GM23338 (cell line): ENCODE data around the gene ALG9. TPM values are rescaled to one million over a fixed set of nuclear protein-coding genes. Genes with fewer than 3 reads are reported as not detected.

Experiments
- ATAC-seq: fragments of 200-7000 bp; cut with Tn5 transposase; 3 replicates; pipeline ENCODE4 v1.9.1; 2020
- DNase-seq: peaks from one replicate; pipeline ENCODE4 v3.0.0-alpha.2; 2015; ENCODE audit warnings: low spot score
- H2AFZ ChIP-seq: fragments of 200-600 bp; sonication (generic); 2 replicates; pipeline ENCODE4 v1.8.0; 2016; ENCODE audit warnings: antibody characterized with exemption, mild to moderate bottlenecking, moderate library complexity
- H3F3A ChIP-seq: fragments of 200-600 bp; sonication (generic); replicated peaks from 2 replicates; pipeline ENCODE4 v1.8.0; 2017; ENCODE audit warnings: antibody characterized with exemption, mixed run types, low read depth
- H3K27ac ChIP-seq: fragments of 200-600 bp; sonication (generic); 2 replicates; pipeline ENCODE4 v1.6.1; 2016; ENCODE audit warnings: low read depth
- H3K27me3 ChIP-seq: fragments of 200-600 bp; sonication (generic); 2 replicates; pipeline ENCODE4 v1.8.0; 2016; ENCODE audit warnings: mild to moderate bottlenecking, mixed run types, moderate library complexity; ENCODE audit not compliant: insufficient read depth
- H3K36me3 ChIP-seq: fragments of 200-600 bp; sonication (generic); 2 replicates; pipeline ENCODE4 v1.8.0; 2016; ENCODE audit warnings: mild to moderate bottlenecking; ENCODE audit not compliant: insufficient read depth
- H3K4me1 ChIP-seq: fragments of 200-600 bp; sonication (generic); 2 replicates; pipeline ENCODE4 v1.8.0; 2016; ENCODE audit warnings: mild to moderate bottlenecking, moderate library complexity; ENCODE audit not compliant: insufficient read depth
- H3K4me2 ChIP-seq: fragments of 200-600 bp; sonication (generic); 2 replicates; pipeline ENCODE4 v1.7.1; 2017; ENCODE audit warnings: mixed run types
- H3K4me3 ChIP-seq: fragments of 200-600 bp; sonication (generic); 2 replicates; pipeline ENCODE4 v1.6.1; 2016; ENCODE audit warnings: mixed run types
- H3K79me2 ChIP-seq: fragments of 200-600 bp; sonication (generic); replicated peaks from 2 replicates; pipeline ENCODE4 v1.8.0; 2017; ENCODE audit warnings: mild to moderate bottlenecking; ENCODE audit not compliant: insufficient read depth
- H3K9me2 ChIP-seq: fragments of 200-600 bp; sonication (generic); 2 replicates; pipeline ENCODE4 v1.8.0; 2017; ENCODE audit not compliant: insufficient read depth
- H4K20me1 ChIP-seq: fragments of 200-600 bp; sonication (generic); replicated peaks from 2 replicates; pipeline ENCODE4 v1.8.0; 2017; ENCODE audit warnings: mild to moderate bottlenecking; ENCODE audit not compliant: insufficient read depth
- H3K27ac Mint-ChIP-seq: 2 replicates; pipeline ENCODE4 v1.8.0; 2020; ENCODE audit warnings: inconsistent platforms, mild to moderate bottlenecking, moderate library complexity, mixed read lengths
- H3K27me3 Mint-ChIP-seq: 3 replicates; pipeline ENCODE4 v1.8.0; 2022; ENCODE audit warnings: low read depth, mild to moderate bottlenecking, moderate library complexity, mixed read lengths, inconsistent platforms; ENCODE audit not compliant: insufficient read depth, poor library complexity
- H3K36me3 Mint-ChIP-seq: 3 replicates; pipeline ENCODE4 v1.8.0; 2021; ENCODE audit warnings: low read depth, mild to moderate bottlenecking, inconsistent platforms, moderate library complexity, mixed read lengths
- H3K4me1 Mint-ChIP-seq: 3 replicates; pipeline ENCODE4 v1.8.0; 2020; ENCODE audit warnings: mild to moderate bottlenecking, inconsistent platforms, mixed read lengths
- H3K4me3 Mint-ChIP-seq: 3 replicates; pipeline ENCODE4 v1.8.0; 2021; ENCODE audit warnings: moderate library complexity, mild to moderate bottlenecking, inconsistent platforms, mixed read lengths
- H3K9me3 Mint-ChIP-seq: 3 replicates; pipeline ENCODE4 v1.8.0; 2020; ENCODE audit warnings: moderate library complexity, mild to moderate bottlenecking, inconsistent platforms, mixed read lengths
- EZH2phosphoT487 ChIP-seq: fragments of 200-600 bp; sonication (generic); IDR thresholded peaks from one replicate; pipeline ENCODE4 v1.8.1; 2018; ENCODE audit warnings: antibody characterized with exemption; ENCODE audit not compliant: unreplicated experiment
- NANOG ChIP-seq: IDR thresholded peaks from 2 replicates; pipeline ENCODE4 v1.6.1; 2016; ENCODE audit warnings: antibody characterized with exemption, borderline replicate concordance
- STAT1 ChIP-seq: IDR thresholded peaks from one replicate; pipeline ENCODE4 v1.6.1; 2016; ENCODE audit warnings: antibody characterized with exemption; ENCODE audit not compliant: unreplicated experiment
- ZNF114 ChIP-seq: fragments of 250-450 bp; sonication (Bioruptor Pico); IDR thresholded peaks from 2 replicates; pipeline ENCODE4 v1.5.0; 2020; ENCODE audit warnings: mild to moderate bottlenecking, moderate library complexity
- ZNF331 ChIP-seq: fragments of 250-450 bp; sonication (Bioruptor Pico); IDR thresholded peaks from 2 replicates; pipeline ENCODE4 v1.5.0; 2020; ENCODE audit warnings: low read depth, mild to moderate bottlenecking, moderate library complexity
- polyA plus RNA-seq: library from polyadenylated mRNA; unstranded; fragments of >200 nt; fragmentation: Nextera tagmentation; extraction: Ambion mirVana; gene quantifications from 2 replicates; pipeline ENCODE4 v1.2.1, GENCODE V29; 2016
- total RNA-seq: library from RNA; depleted of rRNA; stranded (reverse); fragments of >200 nt; shearing (Covaris generic); gene quantifications from 2 replicates; pipeline ENCODE4 v1.2.3, GENCODE V29; 2014
- TF ChIP-seq, protein P1 (sequence below): fragments of 250-450 bp; sonication (Bioruptor Pico); IDR thresholded peaks from 2 replicates; pipeline ENCODE4 v1.5.0; 2020; ENCODE audit warnings: mild to moderate bottlenecking, moderate library complexity
- TF ChIP-seq, protein P2 (sequence below), 2 experiments: fragments of 200-600 bp in 1 of 2; sonication (generic) in 1 of 2; conservative IDR thresholded peaks; 2 replicates each; pipeline versions ENCODE4 v1.5.1 to v1.6.1; 2016 to 2017; ENCODE audit warnings: antibody characterized with exemption in 2 of 2, low read depth in 2 of 2, mild to moderate bottlenecking in 2 of 2, moderate library complexity in 1 of 2

Gene ALG9
- total and polyA plus RNA-seq, 2 experiments from 2014 or later: 25.4 to 31.1 TPM

DNA sequence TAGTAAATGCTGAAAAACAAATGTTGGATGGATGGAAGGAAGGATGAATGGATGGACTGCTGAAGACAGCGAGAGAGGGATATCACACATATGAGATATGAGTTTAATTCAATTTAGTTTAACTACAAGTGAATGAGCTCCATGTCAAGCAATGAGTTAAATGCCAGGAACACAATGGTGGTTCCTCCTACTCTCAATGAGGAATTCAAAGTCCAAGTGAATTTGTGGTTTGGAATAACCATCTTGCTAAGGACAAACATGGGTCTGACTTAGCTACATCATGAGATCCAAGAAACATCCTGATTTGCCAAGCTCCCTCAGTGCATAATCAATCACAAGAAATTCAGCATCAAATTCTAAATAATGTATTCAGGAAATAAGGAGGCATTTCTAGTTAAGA is 79.1 kb downstream of the ALG9 start (continued):
- TF ChIP-seq, protein P1, sequence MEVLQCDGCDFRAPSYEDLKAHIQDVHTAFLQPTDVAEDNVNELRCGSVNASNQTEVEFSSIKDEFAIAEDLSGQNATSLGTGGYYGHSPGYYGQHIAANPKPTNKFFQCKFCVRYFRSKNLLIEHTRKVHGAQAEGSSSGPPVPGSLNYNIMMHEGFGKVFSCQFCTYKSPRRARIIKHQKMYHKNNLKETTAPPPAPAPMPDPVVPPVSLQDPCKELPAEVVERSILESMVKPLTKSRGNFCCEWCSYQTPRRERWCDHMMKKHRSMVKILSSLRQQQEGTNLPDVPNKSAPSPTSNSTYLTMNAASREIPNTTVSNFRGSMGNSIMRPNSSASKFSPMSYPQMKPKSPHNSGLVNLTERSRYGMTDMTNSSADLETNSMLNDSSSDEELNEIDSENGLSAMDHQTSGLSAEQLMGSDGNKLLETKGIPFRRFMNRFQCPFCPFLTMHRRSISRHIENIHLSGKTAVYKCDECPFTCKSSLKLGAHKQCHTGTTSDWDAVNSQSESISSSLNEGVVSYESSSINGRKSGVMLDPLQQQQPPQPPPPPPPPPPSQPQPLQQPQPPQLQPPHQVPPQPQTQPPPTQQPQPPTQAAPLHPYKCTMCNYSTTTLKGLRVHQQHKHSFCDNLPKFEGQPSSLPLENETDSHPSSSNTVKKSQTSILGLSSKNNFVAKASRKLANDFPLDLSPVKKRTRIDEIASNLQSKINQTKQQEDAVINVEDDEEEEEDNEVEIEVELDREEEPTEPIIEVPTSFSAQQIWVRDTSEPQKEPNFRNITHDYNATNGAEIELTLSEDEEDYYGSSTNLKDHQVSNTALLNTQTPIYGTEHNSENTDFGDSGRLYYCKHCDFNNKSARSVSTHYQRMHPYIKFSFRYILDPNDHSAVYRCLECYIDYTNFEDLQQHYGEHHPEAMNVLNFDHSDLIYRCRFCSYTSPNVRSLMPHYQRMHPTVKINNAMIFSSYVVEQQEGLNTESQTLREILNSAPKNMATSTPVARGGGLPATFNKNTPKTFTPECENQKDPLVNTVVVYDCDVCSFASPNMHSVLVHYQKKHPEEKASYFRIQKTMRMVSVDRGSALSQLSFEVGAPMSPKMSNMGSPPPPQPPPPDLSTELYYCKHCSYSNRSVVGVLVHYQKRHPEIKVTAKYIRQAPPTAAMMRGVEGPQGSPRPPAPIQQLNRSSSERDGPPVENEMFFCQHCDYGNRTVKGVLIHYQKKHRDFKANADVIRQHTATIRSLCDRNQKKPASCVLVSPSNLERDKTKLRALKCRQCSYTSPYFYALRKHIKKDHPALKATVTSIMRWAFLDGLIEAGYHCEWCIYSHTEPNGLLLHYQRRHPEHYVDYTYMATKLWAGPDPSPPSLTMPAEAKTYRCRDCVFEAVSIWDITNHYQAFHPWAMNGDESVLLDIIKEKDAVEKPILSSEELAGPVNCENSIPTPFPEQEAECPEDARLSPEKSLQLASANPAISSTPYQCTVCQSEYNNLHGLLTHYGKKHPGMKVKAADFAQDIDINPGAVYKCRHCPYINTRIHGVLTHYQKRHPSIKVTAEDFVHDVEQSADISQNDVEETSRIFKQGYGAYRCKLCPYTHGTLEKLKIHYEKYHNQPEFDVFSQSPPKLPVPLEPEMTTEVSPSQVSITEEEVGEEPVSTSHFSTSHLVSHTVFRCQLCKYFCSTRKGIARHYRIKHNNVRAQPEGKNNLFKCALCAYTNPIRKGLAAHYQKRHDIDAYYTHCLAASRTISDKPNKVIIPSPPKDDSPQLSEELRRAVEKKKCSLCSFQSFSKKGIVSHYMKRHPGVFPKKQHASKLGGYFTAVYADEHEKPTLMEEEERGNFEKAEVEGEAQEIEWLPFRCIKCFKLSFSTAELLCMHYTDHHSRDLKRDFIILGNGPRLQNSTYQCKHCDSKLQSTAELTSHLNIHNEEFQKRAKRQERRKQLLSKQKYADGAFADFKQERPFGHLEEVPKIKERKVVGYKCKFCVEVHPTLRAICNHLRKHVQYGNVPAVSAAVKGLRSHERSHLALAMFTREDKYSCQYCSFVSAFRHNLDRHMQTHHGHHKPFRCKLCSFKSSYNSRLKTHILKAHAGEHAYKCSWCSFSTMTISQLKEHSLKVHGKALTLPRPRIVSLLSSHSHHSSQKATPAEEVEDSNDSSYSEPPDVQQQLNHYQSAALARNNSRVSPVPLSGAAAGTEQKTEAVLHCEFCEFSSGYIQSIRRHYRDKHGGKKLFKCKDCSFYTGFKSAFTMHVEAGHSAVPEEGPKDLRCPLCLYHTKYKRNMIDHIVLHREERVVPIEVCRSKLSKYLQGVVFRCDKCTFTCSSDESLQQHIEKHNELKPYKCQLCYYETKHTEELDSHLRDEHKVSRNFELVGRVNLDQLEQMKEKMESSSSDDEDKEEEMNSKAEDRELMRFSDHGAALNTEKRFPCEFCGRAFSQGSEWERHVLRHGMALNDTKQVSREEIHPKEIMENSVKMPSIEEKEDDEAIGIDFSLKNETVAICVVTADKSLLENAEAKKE (CRISPR knock-in tag): no peak
- no peak for TF ChIP-seq ZNF331 (CRISPR knock-in tag)
- TF ChIP-seq, protein P2, sequence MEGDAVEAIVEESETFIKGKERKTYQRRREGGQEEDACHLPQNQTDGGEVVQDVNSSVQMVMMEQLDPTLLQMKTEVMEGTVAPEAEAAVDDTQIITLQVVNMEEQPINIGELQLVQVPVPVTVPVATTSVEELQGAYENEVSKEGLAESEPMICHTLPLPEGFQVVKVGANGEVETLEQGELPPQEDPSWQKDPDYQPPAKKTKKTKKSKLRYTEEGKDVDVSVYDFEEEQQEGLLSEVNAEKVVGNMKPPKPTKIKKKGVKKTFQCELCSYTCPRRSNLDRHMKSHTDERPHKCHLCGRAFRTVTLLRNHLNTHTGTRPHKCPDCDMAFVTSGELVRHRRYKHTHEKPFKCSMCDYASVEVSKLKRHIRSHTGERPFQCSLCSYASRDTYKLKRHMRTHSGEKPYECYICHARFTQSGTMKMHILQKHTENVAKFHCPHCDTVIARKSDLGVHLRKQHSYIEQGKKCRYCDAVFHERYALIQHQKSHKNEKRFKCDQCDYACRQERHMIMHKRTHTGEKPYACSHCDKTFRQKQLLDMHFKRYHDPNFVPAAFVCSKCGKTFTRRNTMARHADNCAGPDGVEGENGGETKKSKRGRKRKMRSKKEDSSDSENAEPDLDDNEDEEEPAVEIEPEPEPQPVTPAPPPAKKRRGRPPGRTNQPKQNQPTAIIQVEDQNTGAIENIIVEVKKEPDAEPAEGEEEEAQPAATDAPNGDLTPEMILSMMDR (conservative IDR thresholded peaks at IDR 0.05; ENCODE audit: low read depth in 2 of 2): no peak
- no peak for TF ChIP-seq ZNF114
- no peak for TF ChIP-seq EZH2phosphoT487
- no peak for TF ChIP-seq STAT1

DNA sequence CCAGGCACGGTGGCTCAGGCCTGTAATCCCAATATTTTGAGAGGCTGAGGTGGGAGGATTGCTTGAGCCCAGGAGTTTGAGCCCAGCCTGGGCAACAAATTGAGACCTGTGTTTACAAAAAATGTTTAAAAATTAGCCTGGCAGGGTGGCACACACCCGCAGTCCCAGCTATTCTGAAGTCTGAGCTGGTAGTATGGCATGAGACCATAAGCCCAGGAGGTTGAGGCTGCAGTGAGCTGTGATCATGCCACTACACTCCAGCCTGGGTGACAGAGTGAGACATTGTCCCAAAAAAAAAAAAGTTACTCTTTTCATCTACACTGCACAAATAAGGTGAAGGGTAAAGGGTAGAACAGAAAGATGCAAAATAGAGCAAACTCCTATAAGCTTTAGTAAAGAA is 82.9 kb downstream of the ALG9 start:
- Histone ChIP-seq H3K4me2 (no peak overlapping the region), H3K4me3 (no peak overlapping the region), H3K27ac (no peak overlapping the region), H3K4me1 (no peaks in the 10 kb centered on the region), H3K27me3 (no peaks in the 10 kb centered on the region), H3F3A (no peaks in the 10 kb centered on the region), H3K9me2 (no peaks in the 10 kb centered on the region), H4K20me1 (no peaks in the 10 kb centered on the region), H2AFZ (no peak overlapping the region), H3K36me3 (no peaks in the 10 kb centered on the region; the same call in 1 of the 2 replicates), H3K79me2 (no peaks in the 10 kb centered on the region)
- H3K27ac Mint-ChIP-seq: no peak overlapping the region
- H3K4me1 Mint-ChIP-seq: no peaks in the 10 kb centered on the region
- no peaks in the 10 kb centered on the region for H3K9me3 Mint-ChIP-seq
- ATAC-seq (no peak), DNase-seq (no peak)
- H3K4me3 Mint-ChIP-seq: no peak overlapping the region
- H3K36me3 Mint-ChIP-seq: no peaks in the 10 kb centered on the region
- H3K27me3 Mint-ChIP-seq: no peaks in the 10 kb centered on the region
- TF ChIP-seq, protein P1 (CRISPR knock-in tag): no peak
- TF ChIP-seq NANOG: no peak
